Left ventricle myocardium inferior (tissue), 1 donor: Measurements from ENCODE around the gene PDIA4. TPM values are rescaled to one million over a fixed set of nuclear protein-coding genes. Genes with fewer than 3 reads are reported as not detected.

Source experiments
- DNase-seq: peaks from one replicate; pipeline ENCODE4 v3.0.0-alpha.2; 2020
- H3K27ac ChIP-seq: fragments of 200-600 bp; replicated peaks from 2 replicates; pipeline ENCODE4 v1.8.0; 2021
- H3K27me3 ChIP-seq: fragments of 200-600 bp; 2 replicates; pipeline ENCODE4 v1.8.0; 2021; ENCODE audit warnings: low read depth
- H3K36me3 ChIP-seq: fragments of 200-600 bp; 2 replicates; pipeline ENCODE4 v1.8.0; 2021
- H3K4me1 ChIP-seq: fragments of 200-600 bp; 2 replicates; pipeline ENCODE4 v1.8.0; 2021
- H3K4me3 ChIP-seq: fragments of 200-600 bp; 2 replicates; pipeline ENCODE4 v1.8.0; 2021; ENCODE audit warnings: mild to moderate bottlenecking, moderate library complexity
- H3K9me3 ChIP-seq: fragments of 200-600 bp; replicated peaks from 2 replicates; pipeline ENCODE4 v1.8.0; 2021
- CTCF ChIP-seq: fragments of 200-600 bp; IDR thresholded peaks from 2 replicates; pipeline ENCODE4 v1.8.0; 2021; ENCODE audit warnings: antibody characterized with exemption, mild to moderate bottlenecking, borderline replicate concordance
- intact Hi-C: fragments of 100-400 bp; cut with micrococcal nuclease; formaldehyde crosslinking; loops from one replicate; pipeline ENCODE4 v1.11.0; 2022
- total RNA-seq: library from RNA; stranded (reverse); fragmentation: NEBNext Ultra II Directional; extraction: Animal tissue kit (Norgen Biotek cat#: 25700); gene quantifications from one replicate; pipeline ENCODE4 v1.2.1, GENCODE V29; 2021
- donor health status: DM: no; HTN: yes; CAD: no; lungs with severe emphysema.

Gene PDIA4
- total RNA-seq, 1 donor from 2014 or later, result 32.3 TPM

- TF ChIP-seq CTCF, result no peak
- Histone ChIP-seq H3K4me3 (peak overlapping the region; percentile 90), H3K9me3 (no peaks in the 10 kb centered on the region), H3K36me3 (no peaks in the 10 kb centered on the region), H3K27ac (peak overlapping the region; percentile 94), H3K4me1 (peaks cover 35% of the 10 kb centered on the region), H3K27me3 (no peaks in the 10 kb centered on the region)
- intact Hi-C loops, result no loop called here
- no peak for DNase-seq
These were observed 527 bp downstream of the PDIA4 start for GRCh38 chr7:149027611-149028345.

GRCh38 chr7:149027055-149027454, 1.2 kb downstream of the PDIA4 start:
- DNase-seq, result no peak
- Histone ChIP-seq H3K36me3 (no peaks in the 10 kb centered on the region), H3K4me3 (peak overlapping the region; percentile 90), H3K4me1 (peaks cover 35% of the 10 kb centered on the region), H3K27me3 (no peaks in the 10 kb centered on the region), H3K27ac (peak overlapping the region; percentile 94), H3K9me3 (no peaks in the 10 kb centered on the region)
- intact Hi-C loops, result no loop called here
- no peak for TF ChIP-seq CTCF

GRCh38 chr7:149023662-149024061, 4.6 kb downstream of the PDIA4 start:
- DNase-seq, result no peak
- no peak overlapping the region for H3K4me3 ChIP-seq
- intact Hi-C loops, result no loop called here
- no peak for TF ChIP-seq CTCF
- peaks cover 28% of the 10 kb centered on the region for H3K4me1 ChIP-seq
- H3K9me3 ChIP-seq, result no peaks in the 10 kb centered on the region
- H3K36me3 ChIP-seq, result peaks cover 23% of the 10 kb centered on the region
- H3K27me3 ChIP-seq, result no peaks in the 10 kb centered on the region
- no peak overlapping the region for H3K27ac ChIP-seq

GRCh38 chr7:149022756-149023360, 5.4 kb downstream of the PDIA4 start:
- H3K27ac ChIP-seq, result no peak overlapping the region
- peaks cover 24% of the 10 kb centered on the region for H3K4me1 ChIP-seq
- no peak overlapping the region for H3K4me3 ChIP-seq
- intact Hi-C loops, result no loop called here
- DNase-seq, result no peak
- H3K36me3 ChIP-seq, result peaks cover 30% of the 10 kb centered on the region
- no peaks in the 10 kb centered on the region for H3K9me3 ChIP-seq
- no peaks in the 10 kb centered on the region for H3K27me3 ChIP-seq
- no peak for TF ChIP-seq CTCF

- no peaks in the 10 kb centered on the region for H3K9me3 ChIP-seq
- DNase-seq, result no peak
- H3K4me1 ChIP-seq, result peaks cover 13% of the 10 kb centered on the region
- intact Hi-C loops, result no loop called here
- no peaks in the 10 kb centered on the region for H3K27me3 ChIP-seq
- no peak overlapping the region for H3K4me3 ChIP-seq
- peaks cover 40% of the 10 kb centered on the region for H3K36me3 ChIP-seq
- TF ChIP-seq CTCF, result no peak
- no peak overlapping the region for H3K27ac ChIP-seq
These were observed 6.6 kb downstream of the PDIA4 start for GRCh38 chr7:149021725-149022062.
